AG04449 (cell line): ENCODE data around the gene OR51T1.

Experiments
- CTCF ChIA-PET: fragments of 350-600 bp; formaldehyde crosslinking; extraction: SDS; loops from one replicate; lab custom pipeline; 2021; ENCODE audit warnings: antibody characterized with exemption; lab: Yijun Ruan, JAX
- POLR2A ChIA-PET: fragments of 400-600, 350-600 bp; formaldehyde crosslinking; extraction: SDS; loops from one replicate; lab custom pipeline; 2020; ENCODE audit warnings: antibody characterized with exemption, inconsistent platforms; lab: Yijun Ruan, JAX
- DNase-seq: peaks from one replicate; pipeline ENCODE4 v3.0.0-alpha.2; 2010; ENCODE audit warnings: low read depth, low spot score
- H3K4me3 ChIP-seq: 2 replicates; pipeline ENCODE4 v1.5.1; 2011; ENCODE audit warnings: low read depth, mild to moderate bottlenecking, control low read depth, low read length
- TF ChIP-seq, protein P1 (sequence below): IDR thresholded peaks from one replicate; pipeline ENCODE4 v1.5.1; 2011; ENCODE audit warnings: mild to moderate bottlenecking, moderate library complexity, low read length, control low read depth, inconsistent platforms; ENCODE audit not compliant: insufficient read depth; ENCODE audit errors: missing control alignments

Gene OR51T1

GRCh38 chr11:4887591-4887990, 5.9 kb downstream of the OR51T1 start:
- TF ChIP-seq, protein P1, sequence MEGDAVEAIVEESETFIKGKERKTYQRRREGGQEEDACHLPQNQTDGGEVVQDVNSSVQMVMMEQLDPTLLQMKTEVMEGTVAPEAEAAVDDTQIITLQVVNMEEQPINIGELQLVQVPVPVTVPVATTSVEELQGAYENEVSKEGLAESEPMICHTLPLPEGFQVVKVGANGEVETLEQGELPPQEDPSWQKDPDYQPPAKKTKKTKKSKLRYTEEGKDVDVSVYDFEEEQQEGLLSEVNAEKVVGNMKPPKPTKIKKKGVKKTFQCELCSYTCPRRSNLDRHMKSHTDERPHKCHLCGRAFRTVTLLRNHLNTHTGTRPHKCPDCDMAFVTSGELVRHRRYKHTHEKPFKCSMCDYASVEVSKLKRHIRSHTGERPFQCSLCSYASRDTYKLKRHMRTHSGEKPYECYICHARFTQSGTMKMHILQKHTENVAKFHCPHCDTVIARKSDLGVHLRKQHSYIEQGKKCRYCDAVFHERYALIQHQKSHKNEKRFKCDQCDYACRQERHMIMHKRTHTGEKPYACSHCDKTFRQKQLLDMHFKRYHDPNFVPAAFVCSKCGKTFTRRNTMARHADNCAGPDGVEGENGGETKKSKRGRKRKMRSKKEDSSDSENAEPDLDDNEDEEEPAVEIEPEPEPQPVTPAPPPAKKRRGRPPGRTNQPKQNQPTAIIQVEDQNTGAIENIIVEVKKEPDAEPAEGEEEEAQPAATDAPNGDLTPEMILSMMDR, result no peak
- DNase-seq, result no peak
- ChIA-PET CTCF (no interaction called here), POLR2A (no interaction called here)
- H3K4me3 ChIP-seq, result no peak overlapping the region

GRCh38 chr11:4890279-4890678, 8.6 kb downstream of the OR51T1 start:
- POLR2A ChIA-PET, result no interaction called here
- TF ChIP-seq, protein P1, result no peak
- DNase-seq, result no peak
- no peak overlapping the region for H3K4me3 ChIP-seq
- CTCF ChIA-PET, result no interaction called here

GRCh38 chr11:4891996-4892640, 10.4 kb downstream of the OR51T1 start:
- CTCF ChIA-PET, result no interaction called here
- TF ChIP-seq, protein P1, result no peak
- POLR2A ChIA-PET, result no interaction called here
- peak; percentile 59 for DNase-seq
- no peak overlapping the region for H3K4me3 ChIP-seq

GRCh38 chr11:4903484-4903883, 21.8 kb downstream of the OR51T1 start, which contains the start of gene OR51A7:
Gene OR51A7 (plus strand): TSS chr11:4903783. CDS start chr11:4907370, 3,587 bp downstream.
- TF ChIP-seq, protein P1, result no peak
- ChIA-PET CTCF (no interaction called here), POLR2A (no interaction called here)
- no peak for DNase-seq
- H3K4me3 ChIP-seq, result no peak within 1 kb of the TSS

GRCh38 chr11:4916581-4916980, 34.9 kb downstream of the OR51T1 start:
- TF ChIP-seq, protein P1, result no peak
- H3K4me3 ChIP-seq, result no peak overlapping the region

DNA sequence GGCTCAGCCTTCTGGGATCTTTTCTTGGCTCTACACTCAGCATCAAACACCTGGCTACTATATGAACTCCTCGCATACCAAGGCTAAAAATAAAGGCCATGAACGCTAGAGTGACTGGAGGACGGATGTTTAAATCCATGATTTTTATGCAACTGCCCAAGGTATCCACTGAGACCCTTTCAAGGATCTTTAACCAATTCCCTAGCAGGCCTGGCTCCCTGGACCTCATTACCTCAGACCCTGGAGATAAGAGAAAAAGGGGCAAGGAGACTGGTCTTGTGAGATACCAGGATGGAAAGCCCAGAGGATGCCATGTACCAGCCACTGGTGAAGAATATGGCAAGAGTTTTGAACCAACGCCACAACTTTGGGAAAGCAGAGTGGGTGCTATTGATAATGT, 37.5 kb downstream of the OR51T1 start, which contains the start of gene OR51G2:
Gene OR51G2 (minus strand): TSS at position 101 of the 400 bp plus-strand sequence. CDS start 3,687 bp downstream, outside the sequence.
- TF ChIP-seq, protein P1, result no peak
- DNase-seq, result no peak
- no peak within 1 kb of the TSS for H3K4me3 ChIP-seq
- CTCF ChIA-PET, result no interaction called here
- POLR2A ChIA-PET, result no interaction called here

More at GRCh38 chr11:4916581-4916980, 34.9 kb downstream of the OR51T1 start:
- ChIA-PET POLR2A (no interaction called here), CTCF (no interaction called here)
- DNase-seq, result no peak
